LNCaP clone FGC (cell line): ENCODE data around the gene WDR35.

Experiments
- DNase-seq: peaks from one replicate; pipeline ENCODE4 v3.0.0-alpha.2; 2011; ENCODE audit warnings: low read depth
- H3K4me3 ChIP-seq: 2 replicates; pipeline ENCODE4 v1.5.1; 2011; ENCODE audit warnings: mild to moderate bottlenecking, low read depth, low read length, control low read depth
- CTCF ChIP-seq: IDR thresholded peaks from 2 replicates; pipeline ENCODE4 v1.5.1; 2012; ENCODE audit warnings: mild to moderate bottlenecking; ENCODE audit not compliant: control insufficient read depth, insufficient read depth; ENCODE audit errors: extremely low read depth

WDR35 gene

DNA sequence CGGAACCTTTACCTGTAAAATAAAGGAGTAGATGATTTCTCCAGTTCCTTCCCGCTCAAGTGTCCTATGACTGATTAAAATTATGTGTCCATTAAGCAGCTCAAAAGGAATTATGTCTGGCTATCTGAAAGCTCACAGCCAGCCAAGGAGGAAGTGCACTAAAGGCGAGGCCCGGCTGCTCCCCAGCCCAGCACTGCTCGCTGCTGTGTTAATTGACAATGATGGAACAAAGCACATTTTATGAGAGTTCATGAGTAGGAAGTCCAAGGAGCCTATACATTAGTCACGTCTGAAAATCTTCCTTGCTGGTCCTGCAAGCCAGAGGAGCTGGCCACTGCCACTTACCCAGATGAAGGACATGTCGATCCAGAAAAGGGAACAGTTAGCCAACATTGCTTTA, 102.4 kb downstream of the WDR35 start:
- TF ChIP-seq CTCF: no peak
- no peak overlapping the region for H3K4me3 ChIP-seq
- DNase-seq: peak; percentile 40

- TF ChIP-seq CTCF: no peak
- no peak overlapping the region for H3K4me3 ChIP-seq
- DNase-seq: no peak
Observed at GRCh38 chr2:19886261-19886660, 103.6 kb downstream of the WDR35 start.

DNA sequence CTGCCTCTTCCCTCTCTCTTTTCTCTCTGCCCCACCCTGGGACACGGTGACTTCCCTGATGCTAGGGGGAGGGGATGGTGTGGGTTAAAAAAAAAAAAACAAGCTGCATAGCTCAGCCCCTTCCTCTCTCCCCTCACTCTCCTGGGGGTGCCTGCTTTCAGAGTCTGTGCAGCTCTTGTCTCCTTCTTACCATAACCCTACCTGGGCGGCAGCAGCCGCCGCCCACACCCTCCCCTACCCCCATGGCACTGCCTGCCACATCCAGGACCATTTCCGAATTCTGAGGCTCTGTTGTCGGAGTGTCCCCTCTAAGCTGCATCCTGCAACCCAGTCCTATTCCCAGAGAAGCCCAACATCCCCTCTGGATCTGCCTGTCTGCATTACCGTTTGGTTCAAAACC, 104.1 kb downstream of the WDR35 start:
- no peak for TF ChIP-seq CTCF
- H3K4me3 ChIP-seq: no peak overlapping the region
- DNase-seq: no peak

DNA sequence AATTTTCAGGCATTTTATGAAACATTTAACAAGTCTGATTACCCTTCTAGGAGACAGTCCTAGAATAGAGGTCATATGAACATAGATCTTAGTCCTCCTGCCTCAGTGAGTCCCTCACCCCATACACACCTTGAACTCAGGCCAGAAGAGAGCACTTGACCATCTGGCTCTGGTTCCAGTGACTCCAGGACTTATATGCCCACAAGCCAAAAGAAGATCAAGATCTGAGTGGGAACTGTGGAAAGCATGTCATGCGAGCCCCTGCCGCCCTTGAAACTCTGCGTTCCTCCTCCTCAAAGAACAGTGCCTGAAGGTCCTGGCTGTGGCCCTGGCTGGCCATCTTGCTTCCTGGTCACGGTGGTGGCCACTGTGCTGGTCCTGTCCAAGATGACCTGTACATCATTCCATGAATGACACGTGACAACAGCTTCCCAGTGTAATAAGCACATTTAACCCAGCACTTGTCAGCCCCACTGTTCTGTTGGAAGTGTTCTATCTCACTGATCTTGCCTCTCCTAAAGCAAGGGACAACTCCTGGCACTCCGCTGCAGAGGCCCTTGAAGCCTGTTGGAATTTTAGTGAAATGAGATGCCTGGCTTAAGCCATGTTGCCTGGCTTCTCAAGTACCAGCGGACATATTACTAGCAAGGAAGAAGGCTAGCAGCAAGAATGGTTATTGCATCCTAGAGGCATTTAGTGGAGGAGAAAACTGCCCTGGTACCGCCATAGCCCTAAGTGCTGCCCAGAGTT, 105.8 kb downstream of the WDR35 start:
- TF ChIP-seq CTCF: no peak
- H3K4me3 ChIP-seq: no peak overlapping the region
- DNase-seq: no peak

DNA sequence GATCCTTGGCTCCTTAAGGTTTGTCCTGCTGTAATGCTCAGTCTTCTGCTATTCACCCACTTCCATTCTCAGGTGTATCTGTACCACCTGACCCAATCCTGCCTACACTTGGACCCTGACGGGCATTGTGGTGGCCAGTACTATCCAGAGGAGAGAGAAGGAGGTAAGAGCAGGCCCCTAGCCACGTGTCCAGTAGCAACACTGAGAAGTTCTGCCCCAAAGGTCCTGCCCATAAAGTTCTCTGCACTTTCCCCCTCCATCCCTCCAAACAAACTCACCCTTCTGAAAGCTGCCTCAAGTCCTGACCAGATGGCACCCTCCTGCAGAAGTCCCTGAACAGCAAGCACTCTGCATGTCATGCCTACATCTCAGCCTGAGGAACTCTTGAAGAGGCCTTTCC, 106.4 kb downstream of the WDR35 start:
- DNase-seq: no peak

GRCh38 chr2:19882286-19882685, 107.6 kb downstream of the WDR35 start:
- no peak for TF ChIP-seq CTCF
- no peak for DNase-seq

More for the DNA sequence above, 106.4 kb downstream of the WDR35 start:
- TF ChIP-seq CTCF: no peak
- no peak overlapping the region for H3K4me3 ChIP-seq

DNA sequence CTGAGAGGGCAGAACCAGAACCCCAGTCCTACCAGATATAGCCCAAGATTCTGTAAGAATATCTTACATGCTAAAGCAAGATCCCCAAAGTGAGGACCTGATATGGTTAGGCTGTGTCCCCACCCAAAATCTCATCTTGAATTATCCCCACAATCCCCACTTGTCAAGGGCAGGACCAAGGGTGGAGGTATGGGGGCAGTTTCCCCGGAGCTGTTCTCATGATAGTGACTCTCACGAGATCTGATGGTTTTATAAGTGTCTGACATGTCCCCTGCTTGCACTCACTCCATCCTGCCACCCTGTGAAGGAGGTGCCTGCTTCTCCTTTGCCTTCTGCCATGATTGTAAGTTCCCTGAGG, 108.0 kb downstream of the WDR35 start:
- no peak for DNase-seq
- H3K4me3 ChIP-seq: no peak overlapping the region
- no peak for TF ChIP-seq CTCF

More at GRCh38 chr2:19882286-19882685, 107.6 kb downstream of the WDR35 start:
- H3K4me3 ChIP-seq: no peak overlapping the region
